Ammon's horn (tissue), 1 donor: ENCODE results near the gene STK32A.

Experiments
- DNase-seq: peaks from one replicate; pipeline ENCODE4 v3.0.0-alpha.2; 2016; ENCODE audit warnings: low spot score

Gene STK32A

GRCh38 chr5:147259837-147260236 lies 25.0 kb downstream of the STK32A start:
- DNase-seq = no peak

- no peak for DNase-seq
These were observed 32.4 kb downstream of the STK32A start for GRCh38 chr5:147267082-147267832.

GRCh38 chr5:147276497-147276896 lies 41.7 kb downstream of the STK32A start:
- no peak for DNase-seq

- no peak for DNase-seq
These were observed 51.5 kb downstream of the STK32A start for GRCh38 chr5:147286296-147286695.

- DNase-seq = no peak
These were observed 52.3 kb downstream of the STK32A start for GRCh38 chr5:147287110-147287509.

GRCh38 chr5:147290261-147290660 lies 55.4 kb downstream of the STK32A start:
- DNase-seq = no peak

- DNase-seq = no peak
These were observed 68.4 kb downstream of the STK32A start for GRCh38 chr5:147303251-147303650.

GRCh38 chr5:147303976-147304375 lies 69.2 kb downstream of the STK32A start:
- DNase-seq = no peak

GRCh38 chr5:147305147-147305546 lies 70.3 kb downstream of the STK32A start:
- DNase-seq = no peak

GRCh38 chr5:147306351-147306750 lies 71.5 kb downstream of the STK32A start:
- DNase-seq = no peak

- DNase-seq = no peak
These were observed 72.3 kb downstream of the STK32A start for GRCh38 chr5:147307170-147307569.

GRCh38 chr5:147309621-147310020 lies 74.8 kb downstream of the STK32A start:
- DNase-seq = no peak

GRCh38 chr5:147310059-147310704 lies 75.4 kb downstream of the STK32A start:
- peak; percentile 56 for DNase-seq

GRCh38 chr5:147317978-147318684 lies 83.3 kb downstream of the STK32A start:
- no peak for DNase-seq

GRCh38 chr5:147321569-147321968 lies 86.7 kb downstream of the STK32A start:
- no peak for DNase-seq

GRCh38 chr5:147327421-147327820 lies 92.6 kb downstream of the STK32A start:
- no peak for DNase-seq

- DNase-seq = no peak
These were observed 93.1 kb downstream of the STK32A start for GRCh38 chr5:147327905-147328304.

- no peak for DNase-seq
These were observed 97.8 kb downstream of the STK32A start for GRCh38 chr5:147332658-147333057.

- DNase-seq = no peak
These were observed 102.0 kb downstream of the STK32A start for GRCh38 chr5:147336876-147337275.

GRCh38 chr5:147339313-147339712 lies 104.5 kb downstream of the STK32A start:
- no peak for DNase-seq

- DNase-seq = no peak
These were observed 106.1 kb downstream of the STK32A start for GRCh38 chr5:147340941-147341340.

- no peak for DNase-seq
These were observed 106.5 kb downstream of the STK32A start for GRCh38 chr5:147341345-147341744.

GRCh38 chr5:147344861-147345260 lies 110.0 kb downstream of the STK32A start:
- no peak for DNase-seq
